Smooth muscle cell (in vitro differentiated cells): ENCODE measurements around the gene HES5. TPM values are rescaled to one million over a fixed set of nuclear protein-coding genes. Genes with fewer than 3 reads are reported as not detected.

ENCODE experiments used
- DNase-seq: peaks from one replicate; lab custom pipeline; 2025; ENCODE audit not compliant: unreplicated experiment; lab: John Stamatoyannopoulos, UW
- H2AFZ ChIP-seq: fragments of 200-600 bp; sonication (generic); 2 replicates; pipeline ENCODE4 v1.6.0; 2016; ENCODE audit warnings: antibody characterized with exemption, low read depth, mild to moderate bottlenecking
- H3F3A ChIP-seq: fragments of 200-600 bp; sonication (generic); 2 replicates; pipeline ENCODE4 v1.6.0; 2017; ENCODE audit warnings: antibody characterized with exemption, low read depth
- H3K27ac ChIP-seq: fragments of 200-600 bp; sonication (generic); 2 replicates; pipeline ENCODE4 v1.5.1; 2016; ENCODE audit warnings: low read depth, mild to moderate bottlenecking
- H3K27me3 ChIP-seq: fragments of 200-600 bp; sonication (generic); 2 replicates; pipeline ENCODE4 v1.6.1; 2016; ENCODE audit warnings: low read depth, mild to moderate bottlenecking
- H3K36me3 ChIP-seq: fragments of 200-600 bp; sonication (generic); 2 replicates; pipeline ENCODE4 v1.5.1; 2016; ENCODE audit warnings: low read depth
- H3K4me1 ChIP-seq: fragments of 200-600 bp; sonication (generic); 2 replicates; pipeline ENCODE4 v1.5.1; 2016; ENCODE audit warnings: low read depth
- H3K4me2 ChIP-seq: fragments of 200-600 bp; sonication (generic); 2 replicates; pipeline ENCODE4 v1.6.0; 2016; ENCODE audit warnings: mild to moderate bottlenecking
- H3K4me3 ChIP-seq: fragments of 200-600 bp; sonication (generic); 2 replicates; pipeline ENCODE4 v1.5.1; 2016; ENCODE audit warnings: mild to moderate bottlenecking
- H3K79me2 ChIP-seq: fragments of 200-600 bp; sonication (generic); 2 replicates; pipeline ENCODE4 v1.6.0; 2016; ENCODE audit warnings: low read depth, mild to moderate bottlenecking
- H3K9ac ChIP-seq: fragments of 200-600 bp; sonication (generic); 2 replicates; pipeline ENCODE4 v1.6.0; 2016; ENCODE audit warnings: low read depth
- H3K9me3 ChIP-seq: fragments of 200-600 bp; sonication (generic); replicated peaks from 2 replicates; pipeline ENCODE4 v1.5.1; 2016; ENCODE audit warnings: low read depth
- H4K20me1 ChIP-seq: fragments of 200-600 bp; sonication (generic); 2 replicates; pipeline ENCODE4 v1.6.0; 2016; ENCODE audit warnings: low read depth
- CTCF ChIP-seq: fragments of 200-600 bp; sonication (generic); IDR thresholded peaks from 2 replicates; pipeline ENCODE4 v1.5.1; 2017; ENCODE audit warnings: borderline replicate concordance, mild to moderate bottlenecking, antibody characterized with exemption; ENCODE audit not compliant: insufficient read depth, poor library complexity, severe bottlenecking
- WGBS: methylation state at CpG from one replicate; pipeline ENCODE4 v1.1.7; 2016; ENCODE audit warnings: low lambda C conversion rate; 5-methylcytosine and 5-hydroxymethylcytosine counted together
- polyA plus RNA-seq: library from polyadenylated mRNA; unstranded; fragments of >200 nt; fragmentation: Nextera tagmentation; extraction: Ambion mirVana; gene quantifications from 2 replicates; pipeline ENCODE4 v1.2.1, GENCODE V29; 2016
- total RNA-seq: library from RNA; depleted of rRNA; stranded (reverse); fragments of >200 nt; gene quantifications from 2 replicates; pipeline ENCODE4 v1.2.3, GENCODE V29; 2014

HES5 gene
- total and polyA plus RNA-seq, 2 experiments from 2014 or later: 1.6 to 1.7 TPM

DNA sequence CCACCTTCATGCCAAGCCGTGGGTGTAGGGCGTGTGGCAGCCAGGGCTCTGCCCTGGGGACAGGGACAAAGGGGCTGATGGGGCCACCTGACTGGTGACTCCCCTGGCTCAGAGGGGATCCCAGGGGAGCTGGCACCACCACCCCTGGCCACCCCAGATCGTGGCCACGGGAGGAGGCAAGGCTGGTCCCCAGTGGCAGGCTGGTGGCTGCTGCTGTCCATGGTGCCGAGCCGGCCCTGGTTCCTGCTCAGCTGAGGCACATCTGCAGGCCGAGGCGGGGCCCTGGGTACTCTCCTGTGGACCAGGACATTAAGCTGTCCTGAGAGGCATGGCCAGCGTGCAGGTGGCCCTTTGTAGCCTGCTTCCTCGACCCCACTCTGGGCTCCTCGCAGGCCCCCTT is 47.5 kb downstream of the HES5 start:
- Histone ChIP-seq H3K27me3 (no peaks in the 10 kb centered on the region), H3K9ac (no peak overlapping the region), H3K79me2 (no peaks in the 10 kb centered on the region), H2AFZ (no peak overlapping the region), H3K4me2 (no peak overlapping the region), H3K9me3 (no peaks in the 10 kb centered on the region), H3F3A (no peaks in the 10 kb centered on the region), H3K4me1 (no peaks in the 10 kb centered on the region), H3K4me3 (no peak overlapping the region), H4K20me1 (no peaks in the 10 kb centered on the region), H3K27ac (no peak overlapping the region), H3K36me3 (no peaks in the 10 kb centered on the region)
- WGBS: 96% methylated on average over 11 of the region's 11 CpGs
- no peak for DNase-seq
- no peak for TF ChIP-seq CTCF

- Histone ChIP-seq H4K20me1 (no peaks in the 10 kb centered on the region), H3K4me2 (no peak overlapping the region), H3F3A (no peaks in the 10 kb centered on the region), H3K27me3 (no peaks in the 10 kb centered on the region), H3K36me3 (no peaks in the 10 kb centered on the region), H3K27ac (no peak overlapping the region), H3K79me2 (no peaks in the 10 kb centered on the region), H3K9ac (no peak overlapping the region), H3K4me3 (no peak overlapping the region), H3K9me3 (no peaks in the 10 kb centered on the region), H2AFZ (no peak overlapping the region), H3K4me1 (no peaks in the 10 kb centered on the region)
- no peak for DNase-seq
- no peak for TF ChIP-seq CTCF
- WGBS: 87% methylated on average over 10 of the region's 10 CpGs
These were observed 48.2 kb downstream of the HES5 start for GRCh38 chr1:2481885-2482284.

- TF ChIP-seq CTCF: no peak
- no peak for DNase-seq
- Histone ChIP-seq H2AFZ (no peak overlapping the region), H3K79me2 (no peaks in the 10 kb centered on the region), H3K4me2 (no peak overlapping the region), H3K36me3 (no peaks in the 10 kb centered on the region), H3K4me1 (peaks cover 5% of the 10 kb centered on the region), H3K27ac (no peak overlapping the region), H3F3A (no peaks in the 10 kb centered on the region), H3K9ac (no peak overlapping the region), H3K9me3 (no peaks in the 10 kb centered on the region), H3K4me3 (no peak overlapping the region), H3K27me3 (no peaks in the 10 kb centered on the region), H4K20me1 (no peaks in the 10 kb centered on the region)
- 93% methylated on average over 11 of the region's 12 CpGs for WGBS
These were observed 49.1 kb downstream of the HES5 start for GRCh38 chr1:2480986-2481364.

DNA sequence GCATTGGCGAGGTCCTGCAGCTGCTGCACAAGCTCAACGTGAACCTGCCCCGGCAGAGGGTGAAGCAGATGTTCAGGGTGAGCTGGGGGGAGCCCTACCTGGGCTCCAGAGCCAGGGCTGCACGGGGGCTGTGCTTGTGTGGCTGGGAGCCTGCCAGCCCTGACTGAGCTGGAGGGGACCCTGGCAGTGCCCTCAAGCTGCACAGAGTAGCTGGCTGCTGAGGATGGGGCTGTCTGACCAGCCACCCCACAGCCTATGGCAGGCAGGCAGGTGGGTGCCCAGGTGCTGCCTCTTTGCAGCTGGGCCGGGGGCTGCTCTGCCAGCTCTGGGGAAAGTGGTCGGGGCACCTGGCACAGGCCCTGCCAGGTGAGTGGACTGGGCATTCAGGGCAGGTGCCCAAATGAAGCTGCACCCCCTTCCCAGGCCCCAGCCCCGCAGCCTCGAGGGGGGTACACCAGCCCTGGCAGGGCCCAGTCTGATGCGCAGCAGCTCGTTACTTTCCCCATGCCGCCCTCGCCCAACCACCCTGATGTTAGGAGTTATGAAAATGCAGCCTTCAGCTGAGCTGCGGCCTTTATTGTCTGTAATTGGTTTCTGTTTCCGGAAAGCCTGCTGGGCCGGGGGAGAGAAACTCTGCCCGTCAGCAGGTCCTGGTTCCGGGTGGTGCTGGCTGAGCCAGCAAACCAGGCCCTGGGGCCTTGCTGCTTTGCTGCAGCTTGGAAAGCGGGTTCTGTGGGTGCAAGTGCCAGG is 49.7 kb downstream of the HES5 start:
- Histone ChIP-seq H3K4me1 (peaks cover 5% of the 10 kb centered on the region), H3K9ac (no peak overlapping the region), H3K27ac (no peak overlapping the region), H2AFZ (no peak overlapping the region), H3F3A (no peaks in the 10 kb centered on the region), H3K4me2 (no peak overlapping the region), H3K79me2 (no peaks in the 10 kb centered on the region), H3K36me3 (no peaks in the 10 kb centered on the region), H3K27me3 (no peaks in the 10 kb centered on the region), H4K20me1 (no peaks in the 10 kb centered on the region), H3K9me3 (no peaks in the 10 kb centered on the region), H3K4me3 (no peak overlapping the region)
- WGBS: 90% methylated on average over 18 of the region's 18 CpGs
- no peak for TF ChIP-seq CTCF
- no peak for DNase-seq
